Stimulated activated CD4-positive, alpha-beta T cell treated with anti-CD3 and anti-CD28 coated beads, Interleukin-1b, Interleukin-23, amount 100 ng/mL, for 1 hour (primary cell): ENCODE results near the gene LAMA2.

ENCODE experiments used
- DNase-seq, 2 donors: peaks; one replicate each; pipeline ENCODE4 v3.0.0-alpha.2; 2020; ENCODE audit warnings: low read depth in 2 of 2

LAMA2 gene

GRCh38 chr6:129210684-129211083 lies 327.7 kb downstream of the LAMA2 start:
- no peak for DNase-seq

DNA sequence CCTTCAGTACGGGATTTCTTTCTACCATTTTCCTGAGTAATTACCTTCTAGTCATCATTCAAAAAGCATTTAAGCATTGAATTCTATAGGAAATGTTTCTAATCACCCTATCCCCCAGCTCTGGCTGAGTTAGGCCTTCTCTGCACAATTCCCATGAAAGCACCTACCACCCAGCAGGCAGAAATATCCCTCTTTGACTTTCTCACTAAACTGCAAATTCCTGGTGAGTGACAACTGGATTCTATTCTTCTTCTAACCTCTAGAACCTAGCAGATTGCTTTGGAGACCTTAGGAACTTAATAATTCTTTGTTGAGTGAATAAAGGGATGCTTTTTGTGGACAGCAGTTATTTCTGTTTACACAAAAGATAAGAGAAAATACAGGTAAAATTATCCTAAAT lies 328.7 kb downstream of the LAMA2 start:
- no peak for DNase-seq

GRCh38 chr6:129212081-129212480 lies 329.1 kb downstream of the LAMA2 start:
- no peak for DNase-seq

GRCh38 chr6:129215246-129215645 lies 332.3 kb downstream of the LAMA2 start:
- DNase-seq: no peak

- no peak for DNase-seq
These were observed 333.1 kb downstream of the LAMA2 start for GRCh38 chr6:129215916-129216520.

- no peak for DNase-seq
These were observed 334.8 kb downstream of the LAMA2 start for GRCh38 chr6:129217701-129218100.

GRCh38 chr6:129233458-129234134 lies 350.7 kb downstream of the LAMA2 start:
- no peak for DNase-seq

- no peak for DNase-seq
These were observed 352.4 kb downstream of the LAMA2 start for GRCh38 chr6:129235167-129236000.

DNA sequence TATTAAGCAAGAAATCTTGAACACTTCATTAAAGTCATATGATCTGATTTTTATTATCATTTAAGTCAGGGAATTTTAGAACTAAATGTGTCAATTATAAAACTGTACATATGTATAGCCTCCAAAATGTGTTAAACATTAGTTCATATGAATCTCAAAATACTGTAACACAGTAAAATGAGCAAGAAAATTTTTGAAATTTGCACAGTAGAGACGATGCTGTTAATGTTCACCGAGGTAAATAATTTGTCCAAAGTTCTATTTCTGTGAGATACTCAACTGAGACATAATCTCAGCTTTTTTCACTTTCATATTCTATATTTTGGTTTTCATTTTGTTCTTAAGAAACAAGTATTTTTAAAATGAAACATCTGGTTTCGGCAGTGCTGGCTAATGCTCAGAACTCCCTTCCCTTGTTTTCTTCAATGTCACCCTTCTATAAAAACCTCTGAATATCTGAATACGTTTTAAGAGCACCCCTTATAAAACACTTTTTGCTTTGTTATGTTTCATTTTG lies 353.1 kb downstream of the LAMA2 start:
- no peak for DNase-seq

- DNase-seq: no peak
These were observed 356.1 kb downstream of the LAMA2 start for GRCh38 chr6:129238991-129239390.

DNA sequence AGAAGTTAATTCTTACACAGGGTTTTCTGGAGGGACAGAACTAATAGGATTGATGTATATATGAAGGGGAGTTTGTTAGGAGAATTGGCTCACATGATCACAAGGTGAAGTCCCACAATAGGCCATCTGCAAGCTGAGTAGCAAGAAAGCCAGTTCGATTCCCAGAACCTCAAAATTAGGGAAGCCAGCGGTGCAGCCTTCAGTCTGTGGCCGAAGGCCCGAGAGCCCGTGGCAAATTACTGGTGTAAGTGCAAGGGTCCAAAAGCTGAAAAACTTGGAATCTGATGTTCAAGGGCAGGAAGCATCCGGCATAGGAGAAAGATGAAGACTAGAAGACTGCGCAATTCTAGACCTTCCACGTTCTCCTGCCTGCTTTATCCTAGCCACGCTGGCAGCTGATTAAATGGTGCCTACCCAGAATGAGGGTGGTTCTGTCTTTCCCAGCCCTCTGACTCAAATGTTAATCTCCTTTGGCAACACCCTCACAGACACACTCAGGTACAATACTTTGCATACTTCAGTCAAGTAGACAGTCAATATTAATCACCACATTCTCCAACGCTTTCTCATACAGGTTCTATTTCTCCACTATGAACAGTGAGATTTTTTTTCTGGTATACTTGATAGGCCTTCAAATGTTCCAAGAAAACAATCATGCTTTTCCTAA lies 357.0 kb downstream of the LAMA2 start:
- DNase-seq: no peak

GRCh38 chr6:129240492-129240853 lies 357.5 kb downstream of the LAMA2 start:
- no peak for DNase-seq

- DNase-seq: no peak
These were observed 359.6 kb downstream of the LAMA2 start for GRCh38 chr6:129242546-129242945.

- no peak for DNase-seq
These were observed 360.4 kb downstream of the LAMA2 start for GRCh38 chr6:129243377-129243776.

GRCh38 chr6:129248946-129249345 lies 366.0 kb downstream of the LAMA2 start:
- no peak for DNase-seq

DNA sequence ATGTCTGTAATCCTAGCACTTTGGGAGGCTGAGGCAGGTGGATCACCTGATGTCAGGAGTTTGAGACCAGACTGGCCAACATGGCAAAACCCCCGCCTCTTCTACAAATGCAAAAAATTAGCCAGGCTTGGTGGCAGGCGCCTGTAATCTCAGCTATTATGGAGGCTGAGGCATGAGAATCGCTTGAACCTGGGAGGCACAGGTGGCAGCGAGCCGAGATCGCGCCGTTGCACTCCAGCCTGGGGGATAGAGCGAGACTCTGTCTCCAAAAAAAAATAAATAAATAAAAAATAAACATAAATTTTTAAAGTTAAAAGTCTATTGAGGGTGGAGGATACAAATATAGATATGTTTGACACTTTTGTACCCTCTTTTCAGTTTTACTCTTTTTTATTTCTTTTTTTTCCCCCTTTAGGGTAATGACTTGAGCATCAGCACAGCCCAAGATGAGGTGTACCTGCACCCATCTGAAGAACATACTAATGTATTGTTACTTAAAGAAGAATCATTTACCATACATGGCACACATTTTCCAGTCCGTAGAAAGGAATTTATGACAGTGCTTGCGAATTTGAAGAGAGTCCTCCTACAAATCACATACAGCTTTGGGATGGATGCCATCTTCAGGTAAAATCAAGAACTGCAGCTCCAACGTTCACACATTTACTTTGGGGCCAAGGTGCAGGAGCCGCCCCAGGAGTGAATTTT lies 368.9 kb downstream of the LAMA2 start:
- DNase-seq: peak in 1 of 2 donors; percentile 19

DNA sequence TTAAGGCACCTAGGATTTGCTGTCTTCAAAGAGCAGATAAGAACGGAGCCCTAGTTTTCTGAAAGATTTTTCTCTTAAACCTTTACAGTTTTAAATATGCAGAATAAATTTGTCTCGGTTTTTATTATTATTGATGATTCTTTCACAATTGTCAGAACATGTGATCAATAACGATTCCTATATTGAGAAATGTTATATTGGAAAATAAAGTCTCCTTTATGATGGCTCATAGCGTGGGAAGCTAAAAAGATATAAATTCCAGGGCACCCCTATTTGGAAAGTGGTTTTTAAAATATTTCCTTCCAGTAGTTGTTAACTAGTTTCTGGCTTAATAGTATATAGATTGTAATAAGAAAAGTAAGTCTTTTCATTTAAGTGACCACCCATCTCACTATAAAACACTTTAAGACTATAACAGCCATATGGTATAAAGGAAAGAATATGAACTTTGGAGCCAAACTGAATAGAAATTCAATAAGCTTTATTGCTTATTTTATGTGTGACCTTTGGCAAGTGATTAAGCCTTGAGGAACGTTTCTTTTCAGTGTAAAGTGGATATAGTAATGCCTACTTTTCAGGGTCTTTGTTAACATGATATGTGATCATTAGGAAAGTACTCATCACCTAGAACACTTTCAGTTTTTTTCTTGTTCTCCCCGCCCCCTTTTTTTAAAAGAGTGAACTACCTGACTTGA lies 369.6 kb downstream of the LAMA2 start:
- no peak for DNase-seq

DNA sequence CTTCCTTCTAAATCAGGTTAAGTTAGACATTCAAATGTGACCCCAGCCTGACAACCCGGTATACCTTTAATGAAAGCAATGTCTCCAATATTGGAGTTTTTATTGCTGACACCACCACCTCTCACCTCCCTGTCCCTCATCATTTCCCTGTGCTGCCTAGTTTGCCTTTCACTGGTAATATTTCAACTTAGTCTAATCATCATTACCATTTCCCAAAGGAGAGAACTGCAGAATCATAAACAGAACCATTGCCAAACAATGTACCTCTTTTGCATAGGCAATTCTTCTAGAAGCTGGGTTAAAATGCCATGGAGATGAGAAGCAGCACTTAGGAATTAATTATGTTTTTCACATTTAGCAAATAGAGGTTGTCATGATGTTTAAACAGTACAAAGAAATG lies 370.3 kb downstream of the LAMA2 start:
- DNase-seq: no peak

- no peak for DNase-seq
These were observed 370.8 kb downstream of the LAMA2 start for GRCh38 chr6:129253727-129254126.

- DNase-seq: no peak
These were observed 374.3 kb downstream of the LAMA2 start for GRCh38 chr6:129257196-129257595.

- no peak for DNase-seq
These were observed 379.7 kb downstream of the LAMA2 start for GRCh38 chr6:129262661-129263060.
